CD4-positive, alpha-beta T cell treated with Interleukin-4 for 1 hour (primary cell): ENCODE results near the gene ATAD1.
"Not testable (repeated sequence)": the region's sequence is repeated elsewhere in the genome, so short reads cannot be mapped to it uniquely, and the experiment has no call there.

ENCODE experiments used
- DNase-seq, 2 donors: peaks; one replicate each; pipeline ENCODE4 v3.0.0-alpha.2; 2020 to 2022

Gene ATAD1, protein sequence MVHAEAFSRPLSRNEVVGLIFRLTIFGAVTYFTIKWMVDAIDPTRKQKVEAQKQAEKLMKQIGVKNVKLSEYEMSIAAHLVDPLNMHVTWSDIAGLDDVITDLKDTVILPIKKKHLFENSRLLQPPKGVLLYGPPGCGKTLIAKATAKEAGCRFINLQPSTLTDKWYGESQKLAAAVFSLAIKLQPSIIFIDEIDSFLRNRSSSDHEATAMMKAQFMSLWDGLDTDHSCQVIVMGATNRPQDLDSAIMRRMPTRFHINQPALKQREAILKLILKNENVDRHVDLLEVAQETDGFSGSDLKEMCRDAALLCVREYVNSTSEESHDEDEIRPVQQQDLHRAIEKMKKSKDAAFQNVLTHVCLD

GRCh38 chr10:87817609-87818504 lies at the start of gene ATAD1:
Gene ATAD1, minus strand, starts transcription at chr10:87818226. Its CDS starts 3,627 bp downstream, at chr10:87814599.
- DNase-seq = peak; percentile 90 to 91

DNA sequence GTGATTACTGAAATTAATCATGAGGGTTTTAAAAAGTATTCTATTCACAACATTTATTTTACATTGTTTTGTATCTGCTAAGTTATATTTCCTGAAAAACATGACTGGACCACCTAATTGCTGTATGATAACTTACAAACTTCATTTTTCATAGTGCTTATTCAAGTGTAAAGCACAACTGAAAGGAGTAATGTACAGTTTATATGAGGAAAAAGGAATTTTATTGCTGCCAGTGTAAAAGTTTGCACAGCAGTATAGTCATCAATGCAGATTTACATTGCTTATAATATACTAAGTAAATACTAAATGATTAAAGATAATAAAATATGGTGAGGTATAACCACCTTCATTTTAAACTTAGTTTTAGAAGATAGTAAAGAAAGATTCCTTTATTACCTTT lies 49.4 kb upstream of the ATAD1 start:
- no peak for DNase-seq

DNA sequence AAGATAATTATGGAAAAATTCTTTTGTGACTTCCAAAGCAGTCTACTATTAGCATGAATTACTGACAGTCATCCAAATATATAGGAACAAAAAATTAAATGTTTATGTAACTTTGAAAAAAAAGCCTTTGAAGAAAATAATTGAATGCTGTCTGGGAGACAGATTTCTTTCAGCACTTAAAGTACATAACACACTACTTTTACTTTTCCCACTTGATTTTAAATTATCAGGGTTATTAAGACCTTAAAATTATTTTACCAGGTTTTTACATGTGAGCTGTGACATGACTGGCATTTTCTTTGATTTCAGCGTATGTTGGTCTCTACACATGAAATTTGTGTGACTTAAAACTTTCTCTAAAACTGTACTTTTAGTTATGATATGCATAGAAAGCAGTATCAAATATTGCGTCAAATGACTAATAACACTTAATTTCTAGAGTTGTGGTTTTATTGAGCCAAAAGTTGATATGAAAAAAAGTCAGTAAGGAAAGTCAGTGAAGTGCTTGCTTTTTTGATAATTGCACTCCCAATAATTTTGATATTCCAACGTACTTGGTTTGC lies 48.5 kb upstream of the ATAD1 start:
- DNase-seq = no peak

- DNase-seq = no peak
Measured at GRCh38 chr10:87865241-87865881, 47.3 kb upstream of the ATAD1 start.

DNA sequence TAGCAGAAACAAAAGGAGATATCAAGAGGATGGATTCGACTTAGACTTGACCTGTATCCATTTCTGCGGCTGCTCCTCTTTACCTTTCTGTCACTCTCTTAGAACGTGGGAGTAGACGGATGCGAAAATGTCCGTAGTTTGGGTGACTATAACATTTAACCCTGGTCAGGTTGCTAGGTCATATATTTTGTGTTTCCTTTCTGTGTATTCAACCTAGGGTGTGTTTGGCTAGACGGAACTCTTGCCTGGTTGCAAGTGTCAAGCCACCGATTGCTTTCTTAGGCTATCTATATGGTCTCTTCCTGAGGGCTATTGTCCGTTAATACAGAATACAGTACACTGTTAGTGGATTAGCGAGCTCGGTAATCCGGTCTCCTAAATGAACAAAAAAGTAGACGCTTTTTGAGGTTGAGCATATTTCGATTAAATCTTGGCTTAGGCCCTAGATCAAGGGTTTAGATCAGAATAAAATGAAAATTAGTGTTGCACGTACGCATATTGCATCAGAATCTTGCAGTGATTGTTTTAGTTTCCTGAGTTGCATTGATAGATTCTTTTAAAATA lies 46.6 kb upstream of the ATAD1 start:
- DNase-seq = peak in 1 of 2 donors; percentile 23

DNA sequence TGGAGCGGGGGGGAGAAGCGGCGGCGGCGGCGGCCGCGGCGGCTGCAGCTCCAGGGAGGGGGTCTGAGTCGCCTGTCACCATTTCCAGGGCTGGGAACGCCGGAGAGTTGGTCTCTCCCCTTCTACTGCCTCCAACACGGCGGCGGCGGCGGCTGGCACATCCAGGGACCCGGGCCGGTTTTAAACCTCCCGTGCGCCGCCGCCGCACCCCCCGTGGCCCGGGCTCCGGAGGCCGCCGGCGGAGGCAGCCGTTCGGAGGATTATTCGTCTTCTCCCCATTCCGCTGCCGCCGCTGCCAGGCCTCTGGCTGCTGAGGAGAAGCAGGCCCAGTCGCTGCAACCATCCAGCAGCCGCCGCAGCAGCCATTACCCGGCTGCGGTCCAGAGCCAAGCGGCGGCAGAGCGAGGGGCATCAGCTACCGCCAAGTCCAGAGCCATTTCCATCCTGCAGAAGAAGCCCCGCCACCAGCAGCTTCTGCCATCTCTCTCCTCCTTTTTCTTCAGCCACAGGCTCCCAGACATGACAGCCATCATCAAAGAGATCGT lies 46.0 kb upstream of the ATAD1 start:
- peak; percentile 25 to 37 for DNase-seq

- DNase-seq = peak; percentile 83 to 87
Measured at GRCh38 chr10:87863053-87863943, 45.3 kb upstream of the ATAD1 start, which contains the start of the genes KLLN and PTEN. Gene KLLN, minus strand, starts transcription at chr10:87863533. Its CDS starts 1,046 bp downstream, at chr10:87862487. Gene PTEN, plus strand, starts transcription at chr10:87863625. Its CDS starts 845 bp downstream, at chr10:87864470.

DNA sequence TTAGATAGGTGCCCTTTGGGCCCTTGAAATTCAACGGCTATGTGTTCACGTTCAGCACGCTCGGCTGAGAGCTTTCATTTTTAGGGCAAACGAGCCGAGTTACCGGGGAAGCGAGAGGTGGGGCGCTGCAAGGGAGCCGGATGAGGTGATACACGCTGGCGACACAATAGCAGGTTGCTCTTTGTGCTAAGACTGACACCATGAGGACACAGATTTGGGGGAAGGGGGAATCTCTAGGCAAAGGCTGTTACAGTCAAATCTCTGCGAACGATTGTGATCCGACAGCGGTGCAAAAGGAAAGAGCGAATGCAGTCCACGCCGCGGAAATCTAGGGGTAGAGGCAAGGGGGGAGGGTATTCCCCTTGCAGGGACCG lies 44.6 kb upstream of the ATAD1 start:
- DNase-seq = no peak

- peak; percentile 96 for DNase-seq
Measured at GRCh38 chr10:87861953-87862678, 44.1 kb upstream of the ATAD1 start.

- peak in 1 of 2 donors; percentile 68 for DNase-seq
Measured at GRCh38 chr10:87861566-87861952, 43.5 kb upstream of the ATAD1 start.

GRCh38 chr10:87860816-87861403 lies 42.9 kb upstream of the ATAD1 start:
- DNase-seq = no peak

- peak; percentile 61 to 76 for DNase-seq
Measured at GRCh38 chr10:87860156-87860795, 42.2 kb upstream of the ATAD1 start.

DNA sequence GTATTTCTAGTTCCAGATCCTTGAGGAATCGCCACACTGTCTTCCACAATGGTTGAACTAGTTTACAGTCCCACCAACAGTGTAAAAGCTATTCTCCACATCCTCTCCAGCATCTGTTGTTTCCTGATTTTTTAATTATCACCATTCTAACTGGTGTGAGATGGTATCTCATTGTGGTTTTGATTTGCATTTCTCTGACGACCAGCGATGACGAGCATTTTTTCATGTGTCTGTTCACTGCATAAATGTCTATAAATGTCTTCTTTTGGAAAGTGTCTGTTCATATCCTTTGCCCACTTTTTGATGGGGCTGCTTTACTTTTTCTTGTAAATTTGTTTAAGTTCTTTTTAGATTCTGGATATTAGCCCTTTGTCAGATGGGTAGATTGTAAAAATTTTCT lies 37.6 kb upstream of the ATAD1 start:
- DNase-seq = not testable (repeated sequence)

- DNase-seq = not testable (repeated sequence)
Measured at GRCh38 chr10:87855247-87855646, 37.2 kb upstream of the ATAD1 start.

GRCh38 chr10:87852089-87852488 lies 34.1 kb upstream of the ATAD1 start:
- DNase-seq = no peak

GRCh38 chr10:87850742-87851205 lies 32.7 kb upstream of the ATAD1 start:
- DNase-seq = peak; percentile 57 to 63

GRCh38 chr10:87849001-87849400 lies 31.0 kb upstream of the ATAD1 start:
- no peak for DNase-seq

DNA sequence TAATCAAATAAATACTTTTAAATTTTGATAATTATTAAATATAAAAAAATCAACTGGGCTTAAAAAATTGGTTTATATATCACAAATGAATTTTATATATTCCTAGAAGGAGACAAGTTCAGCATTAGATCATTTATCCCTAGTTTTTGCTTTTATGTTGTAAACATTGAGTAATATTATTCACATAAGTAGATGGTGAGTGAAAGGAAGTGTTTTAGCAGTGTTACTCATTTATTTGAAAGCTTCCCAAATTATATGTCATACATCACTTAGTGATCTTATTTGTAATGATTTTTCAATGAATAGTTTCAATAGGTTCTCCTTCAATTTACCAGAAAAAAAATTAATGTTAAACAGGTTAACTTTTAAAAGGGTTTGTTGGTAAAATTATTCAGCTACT lies 29.5 kb upstream of the ATAD1 start:
- no peak for DNase-seq

GRCh38 chr10:87846711-87847110 lies 28.7 kb upstream of the ATAD1 start:
- not testable (repeated sequence) for DNase-seq
